Measurements from ENCODE around the gene NTN4.

- no peak for TF ChIP-seq EZH2 (IDR thresholded peaks at IDR 0.05; ENCODE audit: borderline replicate concordance, low read length)
- no peak for TF ChIP-seq CTCF (IDR thresholded peaks at IDR 0.05; ENCODE audit: low read length)
Observed at GRCh38 chr12:95756362-95756761, 34.2 kb downstream of the NTN4 start.

Data from OCI-LY1 (cell line).